HG02610 (cell line): Measurements from ENCODE around the gene UNC93A.
"Not testable (repeated sequence)": the region's sequence is repeated elsewhere in the genome, so short reads cannot be mapped to it uniquely, and the experiment has no call there.

Source experiments
- ATAC-seq: cut with Tn5 transposase; IDR thresholded peaks from one replicate; pipeline ENCODE4 v1.9.1; 2021; ENCODE audit warnings: mild to moderate bottlenecking, moderate library complexity; ENCODE audit not compliant: unreplicated experiment

UNC93A gene

GRCh38 chr6:167270499-167271311 is 20.4 kb upstream of the UNC93A start:
- ATAC-seq: no peak

GRCh38 chr6:167272151-167272550 is 19.0 kb upstream of the UNC93A start:
- ATAC-seq: no peak

- no peak for ATAC-seq
Measured at GRCh38 chr6:167272696-167273379, 18.3 kb upstream of the UNC93A start.

GRCh38 chr6:167274270-167274669 is 16.8 kb upstream of the UNC93A start:
- ATAC-seq: no peak

GRCh38 chr6:167275001-167275400 is 16.1 kb upstream of the UNC93A start:
- ATAC-seq: no peak

- no peak for ATAC-seq
Measured at GRCh38 chr6:167275436-167275835, 15.7 kb upstream of the UNC93A start.

- ATAC-seq: no peak
Measured at GRCh38 chr6:167276772-167277533, 14.2 kb upstream of the UNC93A start.

- ATAC-seq: not testable (repeated sequence)
Measured at GRCh38 chr6:167278173-167278940, 12.8 kb upstream of the UNC93A start.

GRCh38 chr6:167279766-167280446 is 11.2 kb upstream of the UNC93A start:
- ATAC-seq: no peak

GRCh38 chr6:167280466-167280865 is 10.6 kb upstream of the UNC93A start:
- not testable (repeated sequence) for ATAC-seq

GRCh38 chr6:167282165-167282564 is 8.9 kb upstream of the UNC93A start:
- ATAC-seq: no peak

GRCh38 chr6:167284565-167284964 is 6.5 kb upstream of the UNC93A start:
- ATAC-seq: not testable (repeated sequence)

- ATAC-seq: no peak
Measured at GRCh38 chr6:167285077-167285770, 5.9 kb upstream of the UNC93A start.

- ATAC-seq: no peak
Measured at GRCh38 chr6:167287513-167288048, 3.5 kb upstream of the UNC93A start.

- ATAC-seq: not testable (repeated sequence)
Measured at GRCh38 chr6:167288591-167289225, 2.4 kb upstream of the UNC93A start.

- not testable (repeated sequence) for ATAC-seq
Measured at GRCh38 chr6:167289291-167289690, 1.8 kb upstream of the UNC93A start.

GRCh38 chr6:167291623-167292300 is 647 bp downstream of the UNC93A start:
- ATAC-seq: no peak
